ENCODE measurements around the gene FNDC10.
"Not testable (repeated sequence)": the region's sequence is repeated elsewhere in the genome, so short reads cannot be mapped to it uniquely, and the experiment has no call there.

Gene FNDC10

GRCh38 chr1:1562556-1563195, 37.3 kb downstream of the FNDC10 start:
- no peak for DNase-seq

DNA sequence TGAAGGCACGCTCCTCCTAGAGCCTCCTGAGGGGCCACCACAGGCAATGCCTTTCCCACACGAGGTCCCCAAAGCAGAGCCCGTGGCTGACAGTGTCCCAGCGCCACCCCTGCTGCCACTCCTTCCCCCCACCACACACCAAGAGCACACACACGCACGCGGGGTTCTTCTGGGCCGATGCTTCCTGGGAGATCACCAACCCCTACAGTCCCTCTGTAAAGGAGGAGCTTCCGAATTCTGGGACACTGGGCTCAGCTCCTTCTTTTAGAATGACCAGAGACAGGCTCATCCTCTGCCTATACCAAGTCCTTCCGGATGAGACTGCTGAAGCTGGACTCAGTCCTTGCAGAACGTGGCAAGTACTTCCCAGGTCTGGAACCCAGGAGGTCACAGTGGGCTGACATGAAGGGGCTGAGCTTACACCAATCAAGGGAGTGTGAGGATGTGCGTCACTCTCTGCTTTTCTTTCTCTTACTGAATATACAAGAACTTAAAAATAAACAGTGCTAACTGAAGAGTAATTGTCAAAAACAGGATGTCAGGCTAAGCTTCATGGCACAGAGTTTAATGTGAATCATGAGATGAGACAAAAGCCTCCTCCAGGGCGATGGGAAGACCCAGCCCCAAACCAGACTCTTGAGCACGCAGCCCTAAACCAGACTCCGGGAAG, 38.0 kb downstream of the FNDC10 start:
- no peak for DNase-seq

DNA sequence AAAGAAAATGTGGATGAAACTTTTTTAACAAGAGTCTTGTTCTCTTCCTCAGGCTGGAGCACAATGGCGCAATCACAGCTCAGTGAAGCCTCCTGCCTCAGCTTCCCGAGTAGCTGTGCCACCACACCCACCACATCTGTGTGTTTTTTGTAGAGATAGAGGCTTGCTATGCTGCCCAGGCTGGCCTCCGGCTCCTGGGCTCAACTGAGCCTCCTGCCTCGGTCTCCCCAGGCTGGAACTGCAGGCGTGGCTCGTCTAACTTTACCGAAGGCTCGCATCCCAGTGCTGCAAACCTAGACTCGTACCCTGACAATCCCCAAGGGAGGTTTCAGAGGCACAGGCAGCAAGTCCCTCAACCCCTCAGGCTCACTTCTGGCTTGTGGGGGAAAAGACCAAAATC, 39.8 kb downstream of the FNDC10 start:
- DNase-seq = no peak

- DNase-seq = no peak
These were observed 40.9 kb downstream of the FNDC10 start for GRCh38 chr1:1559066-1559465.

DNA sequence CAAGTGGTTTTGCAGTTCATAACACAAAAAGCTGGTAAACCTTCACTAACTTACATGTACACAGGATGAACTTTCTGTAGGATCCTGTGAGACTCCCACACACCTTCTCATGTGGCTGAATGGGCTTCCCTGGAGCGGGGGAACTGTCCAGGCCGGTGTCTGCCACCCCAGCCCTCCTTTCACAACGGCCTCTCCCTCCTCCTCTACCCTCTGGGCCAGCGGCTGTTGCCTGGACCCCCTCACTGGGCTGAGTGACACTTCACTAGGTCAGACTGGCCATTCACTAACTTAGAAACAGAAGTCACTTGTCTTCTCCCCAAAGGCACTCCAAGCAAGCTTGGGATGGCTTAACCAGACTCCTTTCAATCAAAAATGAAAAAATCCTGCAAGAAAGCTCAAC, 41.3 kb downstream of the FNDC10 start:
- no peak for DNase-seq

- not testable (repeated sequence) for DNase-seq
These were observed 42.2 kb downstream of the FNDC10 start for GRCh38 chr1:1557688-1558087.

GRCh38 chr1:1556961-1557360, 43.0 kb downstream of the FNDC10 start:
- not testable (repeated sequence) for DNase-seq

DNA sequence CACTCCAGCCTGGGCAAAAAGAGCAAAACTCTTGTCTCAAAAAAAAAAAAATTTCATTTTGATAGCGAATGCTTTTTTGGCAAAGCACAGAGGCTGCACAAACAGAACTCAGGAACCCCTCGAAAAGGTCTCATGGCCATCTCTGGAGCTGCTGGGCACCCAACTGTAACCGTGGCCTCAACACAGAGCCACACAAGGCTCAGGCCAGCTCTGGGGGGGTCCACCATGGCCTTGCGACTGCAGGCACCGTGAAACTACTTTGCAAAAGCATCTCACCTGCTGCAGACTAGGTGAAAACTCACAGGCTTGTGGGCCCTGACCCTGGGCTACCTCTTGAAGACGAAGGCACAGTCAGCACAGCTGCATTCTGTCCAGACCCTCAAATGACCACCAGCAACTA, 43.4 kb downstream of the FNDC10 start:
- no peak for DNase-seq

GRCh38 chr1:1554926-1555915, 44.7 kb downstream of the FNDC10 start:
- no peak for DNase-seq

DNA sequence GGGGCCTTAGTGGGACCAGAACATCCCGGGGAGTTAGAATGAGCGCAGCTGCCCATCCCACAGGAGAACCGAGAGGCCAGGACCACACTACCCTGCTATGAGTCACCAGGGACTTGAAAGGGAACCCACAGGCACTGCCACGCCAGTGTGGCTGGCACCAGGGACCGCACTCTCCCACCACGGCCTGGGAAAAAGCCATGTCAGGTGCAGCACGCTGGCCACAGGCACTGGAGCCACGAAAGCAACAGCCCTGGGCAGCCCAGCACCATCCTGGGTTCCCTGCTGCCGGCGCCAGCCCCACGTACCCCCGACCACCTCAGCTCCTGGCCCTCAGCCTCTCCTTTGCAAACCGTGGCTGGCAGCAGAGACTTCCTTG, 45.4 kb downstream of the FNDC10 start:
- DNase-seq = no peak

DNA sequence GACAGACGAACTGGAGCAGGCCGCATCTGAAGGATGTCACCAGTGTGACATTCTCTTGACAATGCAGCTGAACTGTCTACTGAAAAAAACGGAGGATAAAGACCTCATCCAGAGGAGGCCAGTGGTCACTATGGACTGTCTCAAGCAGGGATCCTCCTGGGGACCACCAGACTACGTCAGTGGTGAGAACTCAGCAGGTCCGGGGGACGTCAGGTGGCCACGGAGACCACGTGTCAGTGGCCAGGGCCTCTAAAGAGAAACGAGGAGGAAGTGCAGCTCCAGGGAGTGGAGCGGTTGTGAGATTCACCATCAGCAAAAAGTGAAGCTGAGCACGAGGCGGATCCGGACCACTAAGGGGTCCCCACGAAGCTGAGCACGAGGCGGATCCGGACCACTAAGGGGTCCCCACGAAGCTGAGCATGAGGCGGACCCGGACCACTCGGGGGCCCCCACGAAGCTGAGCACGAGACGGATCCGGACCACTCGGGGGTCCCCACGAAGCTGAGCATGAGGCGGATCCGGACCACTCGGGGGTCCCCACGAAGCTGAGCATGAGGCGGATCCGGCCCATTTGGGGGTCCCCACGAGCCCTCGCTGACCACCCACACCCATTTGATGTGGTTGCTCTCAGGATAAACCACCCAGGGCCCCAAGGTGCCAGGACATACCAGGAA, 46.0 kb downstream of the FNDC10 start:
- no peak for DNase-seq

DNA sequence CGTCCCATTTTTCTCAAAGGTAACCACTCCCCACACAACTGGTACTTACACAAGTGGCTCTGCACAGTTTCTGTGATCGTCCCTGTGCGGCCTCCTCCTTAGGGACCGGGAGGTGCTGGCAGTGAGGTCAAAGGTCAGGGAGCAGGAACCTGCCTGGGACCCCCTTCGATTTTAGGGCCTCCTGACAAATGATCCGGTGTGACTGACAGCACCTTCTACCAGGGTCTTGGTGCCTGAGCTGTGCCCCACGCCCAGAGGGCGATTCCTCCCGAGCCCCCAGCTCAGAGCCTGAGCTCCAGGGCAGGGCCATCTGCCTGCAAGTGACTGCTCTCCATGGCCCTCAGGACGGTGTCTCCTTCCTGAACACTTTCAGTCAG, 47.7 kb downstream of the FNDC10 start:
- DNase-seq = no peak

DNA sequence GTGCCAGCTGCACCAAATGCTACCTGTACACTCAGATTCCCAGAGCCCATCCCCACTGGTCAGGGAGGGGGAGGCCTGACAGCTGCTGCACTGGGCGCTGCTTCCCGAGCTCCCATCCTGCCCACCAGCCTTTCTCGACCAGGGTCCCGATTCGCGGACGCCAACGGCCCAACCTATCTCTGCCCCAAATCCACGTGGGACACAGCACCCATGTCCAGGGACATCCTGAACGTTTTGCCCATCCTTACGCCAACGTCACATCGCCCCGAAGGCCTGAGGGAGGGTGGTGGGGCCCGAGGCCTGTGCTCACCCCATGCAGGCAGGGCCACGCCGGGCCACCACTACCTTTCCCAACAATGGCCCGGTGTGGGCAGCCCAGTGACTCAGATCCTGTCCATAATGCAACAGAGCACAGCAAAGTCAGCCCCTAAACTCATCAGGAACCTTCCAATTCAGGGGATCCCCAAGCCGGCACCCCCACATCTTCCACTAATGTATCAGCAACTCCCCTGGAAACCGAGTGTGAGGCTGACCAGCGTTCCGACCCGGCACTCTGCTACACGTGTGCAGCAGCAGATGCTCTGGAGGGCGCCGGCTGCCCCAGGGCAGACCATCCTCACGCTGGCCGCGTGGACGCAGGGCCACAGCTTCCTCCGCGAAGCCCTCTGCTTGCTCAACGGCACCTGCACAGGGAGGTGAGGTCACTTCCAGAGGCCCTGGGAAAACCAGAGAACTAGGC, 48.2 kb downstream of the FNDC10 start:
- DNase-seq = no peak

DNA sequence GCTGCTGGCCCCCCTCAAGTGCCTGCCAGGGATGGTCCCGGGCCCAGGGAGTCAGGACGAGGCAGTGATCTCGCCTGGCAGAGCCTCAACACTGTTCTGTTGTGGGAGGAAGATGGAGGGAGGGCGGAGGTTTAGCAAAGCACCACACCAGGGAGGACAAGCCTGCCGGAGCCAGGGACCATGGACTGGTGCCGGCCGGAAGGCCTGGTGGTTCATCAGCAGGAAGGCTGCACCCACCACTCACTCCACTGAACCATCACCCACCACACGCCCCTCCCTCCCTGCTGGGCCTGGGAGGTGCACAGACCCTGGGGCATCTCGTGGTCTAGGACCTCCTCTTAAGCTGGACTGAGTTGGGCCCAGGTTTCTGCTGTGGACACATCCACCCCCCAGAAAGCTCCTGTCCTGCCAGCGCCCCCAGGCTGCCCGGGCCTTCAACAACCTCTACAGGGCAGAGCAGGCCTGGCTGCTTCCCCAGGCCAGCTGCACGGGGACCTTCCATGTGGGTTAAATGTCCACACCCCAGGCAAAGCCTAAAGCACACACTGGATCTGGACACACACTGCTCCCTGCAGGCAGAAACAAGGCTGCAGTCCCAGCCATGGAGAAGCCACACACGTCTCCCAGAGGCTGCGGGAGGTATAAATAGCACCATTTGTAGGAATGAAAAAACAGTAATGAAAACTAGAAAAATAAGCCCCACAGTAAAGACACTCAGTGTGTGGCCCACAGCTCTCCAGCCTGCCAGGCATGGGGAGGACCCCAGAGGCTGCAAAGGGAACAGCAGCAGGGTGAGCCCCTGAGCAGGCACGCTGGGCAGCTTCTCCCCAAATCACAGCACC, 49.1 kb downstream of the FNDC10 start:
- DNase-seq = no peak

- DNase-seq = no peak
These were observed 49.8 kb downstream of the FNDC10 start for GRCh38 chr1:1550087-1550486.

- DNase-seq = no peak
These were observed 51.3 kb downstream of the FNDC10 start for GRCh38 chr1:1548591-1548990.

All from stimulated activated CD4-positive, alpha-beta T cell treated with anti-CD3 and anti-CD28 coated beads, Interleukin-12 subunit alpha, Interleukin-12 subunit beta, amount 100 ng/mL, for 4 hours (primary cell).